ENCODE data around the gene NDE1. TPM values are rescaled to one million over a fixed set of nuclear protein-coding genes. Genes with fewer than 3 reads are reported as not detected.

Gene NDE1
- total RNA-seq, result 17.4 and 18.9 TPM in 2 replicates

DNA sequence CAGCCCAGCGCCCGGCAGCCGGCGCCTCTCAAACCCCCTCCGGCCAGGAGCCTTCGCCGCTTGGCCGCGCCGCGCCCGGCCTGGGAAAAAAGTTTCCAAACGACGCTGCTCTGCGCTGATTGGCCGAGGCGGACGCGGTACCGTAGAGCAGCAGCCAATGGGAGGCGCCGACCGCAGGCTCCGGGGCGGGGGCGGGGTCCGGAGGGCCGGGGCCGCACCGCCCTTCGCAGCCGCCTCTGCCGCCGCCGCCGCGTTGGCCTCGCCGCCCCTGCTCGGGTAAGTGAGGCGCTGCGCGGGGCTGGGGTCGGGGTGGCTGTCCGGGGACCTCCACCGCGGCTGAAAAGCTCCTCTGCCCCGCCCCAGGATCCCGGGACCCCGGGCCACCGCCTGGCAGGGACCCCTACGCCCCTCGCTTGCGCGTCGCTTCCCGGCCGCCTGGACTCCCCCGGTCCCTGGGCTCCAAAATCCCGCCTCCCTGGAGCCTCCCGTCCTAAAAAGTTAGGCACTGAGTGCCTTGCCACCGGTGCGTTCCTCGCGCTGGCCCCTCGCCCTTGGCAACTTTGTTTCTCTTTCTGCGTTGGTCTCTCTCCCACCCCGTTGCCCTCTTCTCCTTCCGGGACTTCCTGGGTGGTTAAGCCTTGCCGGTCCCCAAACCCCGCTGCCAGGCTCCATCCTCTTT, at the start of gene NDE1:
TSS of gene NDE1 (plus strand) at position 227 of the 679 bp plus-strand sequence. CDS start 14,534 bp downstream, outside the sequence.

GRCh38 chr16:15643048-15643945, 6.7 kb upstream of the NDE1 start, which contains the start of gene MARF1:
Gene MARF1, minus strand, starts transcription at chr16:15643154. Its CDS starts 3,921 bp downstream, at chr16:15639233.

Other genes starting within 250 kb of the NDE1 start
- gene BMERB1, start 215.7 kb upstream of the NDE1 start, total RNA-seq, result 53.2 and 60.7 TPM in 2 replicates
- gene MARF1, start 7.1 kb upstream of the NDE1 start, total RNA-seq, result 9.7 and 10.5 TPM in 2 replicates
- 0.09 and 0.14 TPM in 2 replicates for gene MYH11, start 206.8 kb downstream of the NDE1 start, total RNA-seq
- 42.7 and 49.6 TPM in 2 replicates for gene CEP20, start 238.4 kb downstream of the NDE1 start, total RNA-seq

Measured in smooth muscle cell of bladder (primary cell).